ENCODE data around the gene GPD2. TPM values are rescaled to one million over a fixed set of nuclear protein-coding genes. Genes with fewer than 3 reads are reported as not detected.

GPD2 gene
- total RNA-seq = 18.7 and 26.8 TPM in 2 replicates
- total RNA-seq (2013) = 24.4 TPM
- polyA plus RNA-seq = 5.0 and 5.1 TPM in 2 replicates
- 11.2 and 11.4 TPM in 2 replicates for polyA minus RNA-seq

DNA sequence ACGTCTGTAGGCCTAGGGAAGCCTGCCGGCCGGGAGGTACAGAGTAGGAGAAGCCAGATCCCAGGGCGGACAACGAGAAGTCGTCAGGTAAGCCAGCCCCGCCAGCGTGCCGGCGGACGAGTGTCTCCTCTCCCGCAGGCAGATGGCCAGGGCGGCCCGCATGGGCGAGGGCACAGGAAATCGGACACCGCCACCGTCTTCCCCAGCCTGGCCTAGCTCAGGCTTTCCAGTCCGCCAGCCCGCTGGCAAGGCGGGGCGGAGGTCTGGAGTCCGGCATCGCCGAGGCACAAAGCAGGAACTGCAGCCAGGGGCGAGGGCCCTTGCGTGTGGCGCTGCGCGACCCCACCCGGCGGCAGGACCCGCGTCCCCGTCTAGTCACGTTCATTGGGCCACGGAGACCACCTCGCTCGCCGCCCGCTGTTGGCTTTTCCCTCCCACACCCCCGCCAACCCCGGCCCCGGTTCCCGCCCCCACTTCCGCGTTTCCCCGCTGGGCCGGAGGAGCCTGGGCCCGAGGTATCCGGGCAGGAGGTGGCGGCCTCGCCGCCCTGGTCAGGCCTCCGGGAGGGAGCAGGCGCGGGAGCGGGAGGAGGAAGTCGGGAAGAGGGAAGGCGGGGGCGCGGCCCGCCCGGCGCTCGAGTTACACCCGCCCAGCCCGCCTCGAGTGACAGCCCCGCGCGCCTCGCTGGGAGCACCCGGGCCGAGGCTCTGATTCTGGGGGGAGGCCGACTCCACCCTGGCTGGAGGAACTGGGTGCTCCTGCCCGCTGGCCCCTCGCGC, at the start of gene GPD2:
GPD2 (plus strand) TSS at position 662 of the 779 bp plus-strand sequence. CDS start 39,727 bp downstream, outside the sequence.
- H3K4me1 ChIP-seq (ENCODE audit: control insufficient read depth in 2 of 2, insufficient read depth in 2 of 2, low read length in 2 of 2) = peaks cover 17 to 26% of the 10 kb centered on the region in 2 donors
- peak within 1 kb of the TSS; percentile 71 to 89 (median 74) for H3K4me3 ChIP-seq (ENCODE audit: control extremely low read depth in 1 of 5, extremely low read depth in 1 of 5, insufficient read depth in 1 of 5, low read depth in 2 of 5, low read length in 4 of 5)
- H3K27ac Mint-ChIP-seq = peak within 1 kb of the TSS; percentile 88
- H3K27me3 Mint-ChIP-seq = no peaks in the 10 kb centered on the region
- H3K36me3 ChIP-seq (replicated peaks in 1 of 2; ENCODE audit: control extremely low read depth in 1 of 2, control insufficient read depth in 1 of 2, extremely low read depth in 1 of 2, insufficient read depth in 2 of 2, low read length in 1 of 2) = no peaks in the 10 kb centered on the region
- no peaks in the 10 kb centered on the region for H3K9me3 Mint-ChIP-seq (ENCODE audit: insufficient read depth)
- TF ChIP-seq, protein P1, sequence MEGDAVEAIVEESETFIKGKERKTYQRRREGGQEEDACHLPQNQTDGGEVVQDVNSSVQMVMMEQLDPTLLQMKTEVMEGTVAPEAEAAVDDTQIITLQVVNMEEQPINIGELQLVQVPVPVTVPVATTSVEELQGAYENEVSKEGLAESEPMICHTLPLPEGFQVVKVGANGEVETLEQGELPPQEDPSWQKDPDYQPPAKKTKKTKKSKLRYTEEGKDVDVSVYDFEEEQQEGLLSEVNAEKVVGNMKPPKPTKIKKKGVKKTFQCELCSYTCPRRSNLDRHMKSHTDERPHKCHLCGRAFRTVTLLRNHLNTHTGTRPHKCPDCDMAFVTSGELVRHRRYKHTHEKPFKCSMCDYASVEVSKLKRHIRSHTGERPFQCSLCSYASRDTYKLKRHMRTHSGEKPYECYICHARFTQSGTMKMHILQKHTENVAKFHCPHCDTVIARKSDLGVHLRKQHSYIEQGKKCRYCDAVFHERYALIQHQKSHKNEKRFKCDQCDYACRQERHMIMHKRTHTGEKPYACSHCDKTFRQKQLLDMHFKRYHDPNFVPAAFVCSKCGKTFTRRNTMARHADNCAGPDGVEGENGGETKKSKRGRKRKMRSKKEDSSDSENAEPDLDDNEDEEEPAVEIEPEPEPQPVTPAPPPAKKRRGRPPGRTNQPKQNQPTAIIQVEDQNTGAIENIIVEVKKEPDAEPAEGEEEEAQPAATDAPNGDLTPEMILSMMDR (IDR thresholded peaks at IDR 0.05) = no peak
- no peak for TF ChIP-seq EZH2 (IDR thresholded peaks at IDR 0.05; ENCODE audit: borderline replicate concordance, insufficient read depth, low read depth, low read length, poor library complexity, severe bottlenecking)
- H2AFZ ChIP-seq (ENCODE audit: insufficient read depth, low read depth, low read length, poor library complexity, severe bottlenecking) = peak within 1 kb of the TSS; percentile 98
- peak; percentile 82 for DNase-seq
- peaks cover 17% of the 10 kb centered on the region for H3K79me2 ChIP-seq (ENCODE audit: control insufficient read depth, insufficient read depth, low read length)
- ATAC-seq (ENCODE audit: low read depth) = peak; percentile 76
- CTCF ChIA-PET = interaction anchor here (2.5 kb wide), 1 partner anchor 101 kb away, joined by 9 read pairs; no protein-coding TSS in a partner anchor
- H3K27me3 ChIP-seq (replicated peaks in 1 of 4; ENCODE audit: control extremely low read depth in 1 of 4, control insufficient read depth in 3 of 4, insufficient read depth in 4 of 4, low read length in 3 of 4) = no peaks in the 10 kb centered on the region
- H4K20me1 ChIP-seq (ENCODE audit: control insufficient read depth, insufficient read depth, low read length, poor library complexity, severe bottlenecking) = peaks cover 8% of the 10 kb centered on the region
- peak within 1 kb of the TSS; percentile 91 for H3K4me3 Mint-ChIP-seq
- H3K4me2 ChIP-seq (replicated peaks; ENCODE audit: low read depth, low read length, poor library complexity, severe bottlenecking) = peak within 1 kb of the TSS; percentile 99
- H3K27ac ChIP-seq (ENCODE audit: low read length in 2 of 2) = peak within 1 kb of the TSS; percentile 62 to 85
- intact Hi-C loops (cut with micrococcal nuclease) = loop anchor here (1.0 to 5.0 kb wide), 5 partner anchors 36 to 1441 kb away; partner anchors contain the start of gene ACVR1
- H3K9ac ChIP-seq (ENCODE audit: low read length) = peak within 1 kb of the TSS; percentile 97
- no peaks in the 10 kb centered on the region for H3K9me3 ChIP-seq (ENCODE audit: control extremely low read depth in 1 of 3, control insufficient read depth in 2 of 3, insufficient read depth in 1 of 3, low read length in 2 of 3)
- under 1% methylated on average over 64 of the region's 79 CpGs for whole genome bisulfite sequencing (ENCODE audit: insufficient coverage)
- H3K4me1 Mint-ChIP-seq = peaks cover 34% of the 10 kb centered on the region
- POLR2A ChIA-PET = interaction anchor here (0.8 to 1.9 kb wide), 7 partner anchors 31 to 101 kb away, joined by 3 to 13 read pairs (median 5); no protein-coding TSS in a partner anchor
